Esophagus muscularis mucosa (tissue), 4 donors: ENCODE data around the gene ZBTB1.

Experiments used
- EP300 ChIP-seq: sonication (generic); formaldehyde crosslinking; IDR thresholded peaks from one replicate; pipeline ENCODE4 v1.6.1; 2017; ENCODE audit warnings: antibody characterized with exemption
- POLR2AphosphoS5 ChIP-seq, 2 donors: sonication (generic); formaldehyde crosslinking; IDR thresholded peaks; one replicate each; pipeline ENCODE4 v1.6.1; 2017; ENCODE audit warnings: antibody characterized with exemption in 2 of 2
- TF ChIP-seq, protein P1 (sequence below), 3 experiments: fragments of 200-600 bp in 2 of 3; fragments of 450-650 bp in 1 of 3; sonication (generic) in 2 of 3; IDR thresholded peaks; one replicate each; pipeline ENCODE4 v1.5.1; 2017 to 2019; ENCODE audit warnings: antibody characterized with exemption in 3 of 3, mild to moderate bottlenecking in 2 of 3, moderate library complexity in 1 of 3

DNA sequence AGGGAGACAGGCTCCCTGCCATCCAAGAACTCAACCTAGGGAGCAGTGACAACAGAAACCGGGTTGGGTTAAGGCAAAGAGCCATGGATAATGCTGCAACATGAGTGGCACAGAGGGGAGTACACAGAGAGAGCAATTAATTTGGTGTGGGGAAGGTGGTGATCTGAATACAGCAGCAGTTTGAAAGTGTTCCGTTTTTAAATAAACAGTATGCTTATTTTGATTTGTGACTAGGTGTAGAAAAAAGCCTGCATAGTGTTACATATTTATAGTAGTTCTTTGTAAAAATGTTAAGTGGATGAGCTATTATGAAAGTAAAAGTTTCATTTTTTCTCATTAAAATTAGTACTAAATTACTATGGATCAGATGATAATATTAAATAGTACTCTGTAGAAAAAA is 30.5 kb upstream of the ZBTB1 start:
- TF ChIP-seq, protein P1, sequence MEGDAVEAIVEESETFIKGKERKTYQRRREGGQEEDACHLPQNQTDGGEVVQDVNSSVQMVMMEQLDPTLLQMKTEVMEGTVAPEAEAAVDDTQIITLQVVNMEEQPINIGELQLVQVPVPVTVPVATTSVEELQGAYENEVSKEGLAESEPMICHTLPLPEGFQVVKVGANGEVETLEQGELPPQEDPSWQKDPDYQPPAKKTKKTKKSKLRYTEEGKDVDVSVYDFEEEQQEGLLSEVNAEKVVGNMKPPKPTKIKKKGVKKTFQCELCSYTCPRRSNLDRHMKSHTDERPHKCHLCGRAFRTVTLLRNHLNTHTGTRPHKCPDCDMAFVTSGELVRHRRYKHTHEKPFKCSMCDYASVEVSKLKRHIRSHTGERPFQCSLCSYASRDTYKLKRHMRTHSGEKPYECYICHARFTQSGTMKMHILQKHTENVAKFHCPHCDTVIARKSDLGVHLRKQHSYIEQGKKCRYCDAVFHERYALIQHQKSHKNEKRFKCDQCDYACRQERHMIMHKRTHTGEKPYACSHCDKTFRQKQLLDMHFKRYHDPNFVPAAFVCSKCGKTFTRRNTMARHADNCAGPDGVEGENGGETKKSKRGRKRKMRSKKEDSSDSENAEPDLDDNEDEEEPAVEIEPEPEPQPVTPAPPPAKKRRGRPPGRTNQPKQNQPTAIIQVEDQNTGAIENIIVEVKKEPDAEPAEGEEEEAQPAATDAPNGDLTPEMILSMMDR (IDR thresholded peaks at IDR 0.05) = no peak
- no peak for TF ChIP-seq POLR2AphosphoS5 (IDR thresholded peaks at IDR 0.05)
- TF ChIP-seq EP300 = no peak
